HG03039 (cell line): ENCODE data around the gene HNRNPC.
"Not testable (repeated sequence)": the region's sequence is repeated elsewhere in the genome, so short reads cannot be mapped to it uniquely, and the experiment has no call there.

Source experiments
- ATAC-seq: cut with Tn5 transposase; IDR thresholded peaks from one replicate; pipeline ENCODE4 v1.9.1; 2021; ENCODE audit warnings: mild to moderate bottlenecking, moderate library complexity; ENCODE audit not compliant: unreplicated experiment

Gene HNRNPC

GRCh38 chr14:21213652-21214051 lies 55.6 kb downstream of the HNRNPC start:
- ATAC-seq: no peak

- ATAC-seq: not testable (repeated sequence)
Observed at GRCh38 chr14:21212824-21213223, 56.4 kb downstream of the HNRNPC start.

GRCh38 chr14:21211509-21211908 lies 57.7 kb downstream of the HNRNPC start:
- ATAC-seq: no peak

GRCh38 chr14:21210023-21210422 lies 59.2 kb downstream of the HNRNPC start:
- no peak for ATAC-seq

- no peak for ATAC-seq
Observed at GRCh38 chr14:21209185-21209584, 60.1 kb downstream of the HNRNPC start.

- no peak for ATAC-seq
Observed at GRCh38 chr14:21208554-21208953, 60.7 kb downstream of the HNRNPC start.

GRCh38 chr14:21206753-21207684 lies 62.2 kb downstream of the HNRNPC start:
- no peak for ATAC-seq

- ATAC-seq: no peak
Observed at GRCh38 chr14:21205678-21206581, 63.3 kb downstream of the HNRNPC start.

GRCh38 chr14:21205026-21205677 lies 64.1 kb downstream of the HNRNPC start:
- ATAC-seq: no peak

- ATAC-seq: no peak
Observed at GRCh38 chr14:21204167-21205025, 64.8 kb downstream of the HNRNPC start.

- no peak for ATAC-seq
Observed at GRCh38 chr14:21203470-21204166, 65.6 kb downstream of the HNRNPC start.

- ATAC-seq: no peak
Observed at GRCh38 chr14:21202463-21203358, 66.5 kb downstream of the HNRNPC start.

GRCh38 chr14:21201732-21202462 lies 67.3 kb downstream of the HNRNPC start:
- no peak for ATAC-seq

- ATAC-seq: no peak
Observed at GRCh38 chr14:21200752-21201461, 68.3 kb downstream of the HNRNPC start.

GRCh38 chr14:21199611-21200560 lies 69.4 kb downstream of the HNRNPC start:
- ATAC-seq: no peak
